Measurements from ENCODE around the gene HAPLN2.
A peak's percentile ranks its signal among the peaks of the same experiment; 100 is the strongest.
"Not testable (repeated sequence)": the region's sequence is repeated elsewhere in the genome, so short reads cannot be mapped to it uniquely, and the experiment has no call there.

Gene HAPLN2

GRCh38 chr1:156592158-156592909, 26.9 kb upstream of the HAPLN2 start:
- peak; percentile 24 to 30 for DNase-seq

- DNase-seq = no peak
These were observed 26.1 kb upstream of the HAPLN2 start for GRCh38 chr1:156592910-156593660.

GRCh38 chr1:156593661-156593989, 25.6 kb upstream of the HAPLN2 start:
- no peak for DNase-seq

GRCh38 chr1:156594190-156594589, 25.0 kb upstream of the HAPLN2 start:
- DNase-seq = no peak

GRCh38 chr1:156595016-156595415, 24.2 kb upstream of the HAPLN2 start:
- DNase-seq = no peak

- no peak for DNase-seq
These were observed 22.8 kb upstream of the HAPLN2 start for GRCh38 chr1:156596426-156596825.

- DNase-seq = no peak
These were observed 21.1 kb upstream of the HAPLN2 start for GRCh38 chr1:156598125-156598524.

- DNase-seq = no peak
These were observed 20.3 kb upstream of the HAPLN2 start for GRCh38 chr1:156598731-156599432.

- no peak for DNase-seq
These were observed 19.4 kb upstream of the HAPLN2 start for GRCh38 chr1:156599811-156600210.

GRCh38 chr1:156600733-156601121, 18.5 kb upstream of the HAPLN2 start:
- DNase-seq = peak in 1 of 2 donors; percentile 26

GRCh38 chr1:156601122-156601830, 17.9 kb upstream of the HAPLN2 start, which contains the start of gene GPATCH4:
TSS of gene GPATCH4 (minus strand) at chr1:156601479.
- peak; percentile 80 for DNase-seq

- DNase-seq = no peak
These were observed 17.3 kb upstream of the HAPLN2 start for GRCh38 chr1:156601892-156602291.

- no peak for DNase-seq
These were observed 16.6 kb upstream of the HAPLN2 start for GRCh38 chr1:156602557-156602993.

- DNase-seq = not testable (repeated sequence)
These were observed 11.9 kb upstream of the HAPLN2 start for GRCh38 chr1:156607344-156607743.

- DNase-seq = peak; percentile 46 to 65
These were observed 11.1 kb upstream of the HAPLN2 start for GRCh38 chr1:156608036-156608674.

- DNase-seq = peak; percentile 61 to 71
These were observed 10.2 kb upstream of the HAPLN2 start for GRCh38 chr1:156608981-156609380.

GRCh38 chr1:156610072-156610471, 9.1 kb upstream of the HAPLN2 start:
- DNase-seq = not testable (repeated sequence)

- DNase-seq = no peak
These were observed 6.5 kb upstream of the HAPLN2 start for GRCh38 chr1:156612666-156613065.

GRCh38 chr1:156615946-156616345, 3.3 kb upstream of the HAPLN2 start:
- DNase-seq = no peak

GRCh38 chr1:156616463-156616862, 2.8 kb upstream of the HAPLN2 start:
- DNase-seq = no peak

- DNase-seq = no peak
These were observed 354 bp downstream of the HAPLN2 start for GRCh38 chr1:156619582-156619955.

- DNase-seq = no peak
These were observed 3.5 kb downstream of the HAPLN2 start for GRCh38 chr1:156622581-156623297.

All from stimulated activated CD4-positive, alpha-beta T cell treated with anti-CD3 and anti-CD28 coated beads, Interleukin-2, amount 100 ng/mL, for 24 hours (primary cell).